HUES48 (cell line): ENCODE results near the gene OGFOD2.

ENCODE experiments used
- H3K27ac ChIP-seq: one replicate; pipeline ENCODE4 v1.7.0; 2013; ENCODE audit warnings: low read depth, low read length, inconsistent platforms
- H3K27me3 ChIP-seq: 2 replicates; pipeline ENCODE4 v1.6.1; 2013; ENCODE audit warnings: mild to moderate bottlenecking, low read length; ENCODE audit not compliant: control insufficient read depth, insufficient read depth
- H3K36me3 ChIP-seq: 2 replicates; pipeline ENCODE4 v1.6.1; 2013; ENCODE audit warnings: low read length; ENCODE audit not compliant: control insufficient read depth, insufficient read depth
- H3K4me1 ChIP-seq: 2 replicates; pipeline ENCODE4 v1.6.1; 2013; ENCODE audit warnings: mild to moderate bottlenecking, low read length; ENCODE audit not compliant: control insufficient read depth, insufficient read depth
- H3K4me3 ChIP-seq: 2 replicates; pipeline ENCODE4 v1.5.1; 2013; ENCODE audit warnings: mild to moderate bottlenecking, low read depth, low read length
- H3K9ac ChIP-seq: 2 replicates; pipeline ENCODE4 v1.6.1; 2013; ENCODE audit warnings: mild to moderate bottlenecking, low read depth, low read length, moderate library complexity
- H3K9me3 ChIP-seq: 2 replicates; pipeline ENCODE4 v1.6.1; 2013; ENCODE audit warnings: low read length; ENCODE audit not compliant: control insufficient read depth, insufficient read depth

OGFOD2 gene

GRCh38 chr12:122999196-122999946 is 24.3 kb downstream of the OGFOD2 start:
- Histone ChIP-seq H3K27ac (no peak overlapping the region), H3K27me3 (no peaks in the 10 kb centered on the region), H3K9ac (no peak overlapping the region), H3K4me3 (no peak overlapping the region), H3K36me3 (no peaks in the 10 kb centered on the region), H3K4me1 (no peaks in the 10 kb centered on the region), H3K9me3 (no peaks in the 10 kb centered on the region)

DNA sequence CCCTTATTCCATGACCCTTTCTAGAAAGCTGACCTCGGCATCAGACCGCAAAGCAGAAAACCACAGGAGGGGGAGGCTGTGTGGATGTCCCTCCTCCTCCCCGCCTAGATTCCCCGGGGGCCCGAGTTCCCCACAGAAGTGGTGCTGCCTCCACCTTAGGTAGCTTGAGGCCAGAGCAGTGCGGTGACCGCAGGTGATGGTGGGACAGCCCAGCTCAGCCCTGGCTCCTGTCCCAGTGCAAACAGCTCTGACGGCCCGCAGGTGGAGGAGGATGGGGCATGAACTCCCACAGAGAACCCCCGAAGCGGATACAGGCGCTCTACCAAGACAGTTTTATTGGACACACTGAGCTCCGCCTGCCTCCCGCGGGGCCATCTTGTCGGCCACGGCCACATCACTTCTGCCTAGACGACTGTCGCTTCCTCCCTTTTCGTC is 25.0 kb downstream of the OGFOD2 start:
- Histone ChIP-seq H3K36me3 (no peaks in the 10 kb centered on the region), H3K9me3 (no peaks in the 10 kb centered on the region), H3K27ac (no peak overlapping the region), H3K27me3 (no peaks in the 10 kb centered on the region), H3K4me3 (no peak overlapping the region), H3K4me1 (no peaks in the 10 kb centered on the region), H3K9ac (no peak overlapping the region)

- H3K36me3 ChIP-seq, result no peaks in the 10 kb centered on the region
- no peak overlapping the region for H3K4me3 ChIP-seq
- no peak overlapping the region for H3K9ac ChIP-seq
- H3K27ac ChIP-seq, result no peak overlapping the region
- H3K27me3 ChIP-seq, result no peaks in the 10 kb centered on the region
- no peaks in the 10 kb centered on the region for H3K4me1 ChIP-seq
- no peaks in the 10 kb centered on the region for H3K9me3 ChIP-seq
Measured at GRCh38 chr12:123000578-123000977, 25.5 kb downstream of the OGFOD2 start.

DNA sequence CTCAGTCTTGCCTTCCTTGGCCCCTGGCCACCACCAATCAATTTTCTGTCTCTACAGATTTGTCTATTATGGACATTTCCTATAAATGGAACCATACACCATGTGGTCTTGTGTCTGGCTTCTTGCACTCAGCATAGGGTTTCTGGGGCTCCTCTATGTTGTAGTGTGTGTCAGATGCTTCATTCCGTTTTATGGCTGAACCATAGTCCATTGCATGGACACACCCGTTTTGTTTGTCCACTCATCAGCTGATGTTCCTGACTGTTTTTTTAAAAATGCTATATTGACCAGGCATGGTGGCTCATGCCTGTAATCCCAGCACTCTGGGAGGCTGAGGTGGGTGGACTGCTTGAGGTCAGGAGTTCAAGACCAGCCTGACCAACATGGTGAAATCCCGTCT is 26.4 kb downstream of the OGFOD2 start:
- Histone ChIP-seq H3K4me3 (no peak overlapping the region), H3K36me3 (no peaks in the 10 kb centered on the region), H3K27me3 (no peaks in the 10 kb centered on the region), H3K9me3 (no peaks in the 10 kb centered on the region), H3K27ac (no peak overlapping the region), H3K9ac (no peak overlapping the region), H3K4me1 (no peaks in the 10 kb centered on the region)

DNA sequence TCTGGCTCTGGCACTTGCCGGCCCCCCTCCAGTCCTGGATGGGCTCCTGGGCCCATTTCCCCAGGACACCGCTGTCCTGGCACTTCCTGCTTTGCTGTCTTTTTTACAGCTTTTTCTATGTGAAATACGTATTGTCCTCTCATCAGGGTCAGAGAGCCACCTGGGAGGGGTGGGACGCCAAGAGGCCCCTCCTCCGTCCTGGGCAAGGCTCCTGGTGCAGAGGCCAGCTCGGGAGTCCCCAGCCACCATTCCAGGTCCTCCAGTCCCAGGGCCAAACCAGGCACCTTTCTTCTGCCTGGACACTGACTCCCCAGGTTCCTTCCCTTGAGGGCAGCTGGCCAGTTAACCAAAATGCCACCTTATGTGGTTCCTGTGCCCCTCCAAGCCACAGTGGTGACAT is 28.2 kb downstream of the OGFOD2 start:
- Histone ChIP-seq H3K27ac (no peak overlapping the region), H3K9me3 (no peaks in the 10 kb centered on the region), H3K4me1 (no peaks in the 10 kb centered on the region), H3K36me3 (no peaks in the 10 kb centered on the region), H3K4me3 (no peak overlapping the region), H3K9ac (no peak overlapping the region), H3K27me3 (no peaks in the 10 kb centered on the region)

- Histone ChIP-seq H3K9ac (no peak overlapping the region), H3K9me3 (no peaks in the 10 kb centered on the region), H3K4me3 (no peak overlapping the region), H3K27ac (no peak overlapping the region), H3K36me3 (no peaks in the 10 kb centered on the region), H3K4me1 (no peaks in the 10 kb centered on the region), H3K27me3 (no peaks in the 10 kb centered on the region)
Measured at GRCh38 chr12:123004287-123004686, 29.2 kb downstream of the OGFOD2 start.

DNA sequence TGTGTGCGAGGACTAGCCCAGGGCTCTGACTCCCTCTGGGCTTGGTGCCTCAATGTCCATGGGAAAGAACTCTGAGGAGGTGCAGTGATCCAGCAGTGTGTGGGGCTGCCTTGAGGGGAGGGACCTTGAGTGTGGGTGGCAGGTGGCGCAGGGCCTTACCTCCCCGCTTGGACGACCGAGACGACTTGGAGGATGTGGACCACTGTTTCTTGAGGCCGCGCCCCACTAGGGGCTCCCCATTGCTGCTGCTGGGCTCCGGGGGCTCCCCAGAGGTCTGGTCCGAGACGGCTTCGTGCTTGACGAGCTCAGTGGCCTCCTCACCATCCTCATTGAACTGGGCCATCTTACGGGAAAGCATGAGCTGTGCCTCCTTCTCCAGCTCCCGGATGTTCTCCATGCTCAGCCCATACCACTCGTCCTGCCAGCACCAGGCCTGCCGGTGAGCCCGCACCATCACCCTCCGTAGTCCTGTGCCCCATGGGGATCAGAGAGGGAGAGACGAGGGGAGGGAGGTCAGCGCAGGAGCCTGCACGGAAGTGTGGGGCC is 30.1 kb downstream of the OGFOD2 start:
- H3K27ac ChIP-seq, result no peak overlapping the region
- no peaks in the 10 kb centered on the region for H3K27me3 ChIP-seq

GRCh38 chr12:123006977-123007376 is 31.9 kb downstream of the OGFOD2 start:
- Histone ChIP-seq H3K4me3 (no peak overlapping the region), H3K27ac (no peak overlapping the region), H3K9me3 (no peaks in the 10 kb centered on the region), H3K36me3 (no peaks in the 10 kb centered on the region), H3K9ac (no peak overlapping the region), H3K4me1 (no peaks in the 10 kb centered on the region), H3K27me3 (no peaks in the 10 kb centered on the region)

More for the DNA sequence above, 30.1 kb downstream of the OGFOD2 start:
- H3K4me1 ChIP-seq, result no peaks in the 10 kb centered on the region
- H3K4me3 ChIP-seq, result no peak overlapping the region
- no peaks in the 10 kb centered on the region for H3K36me3 ChIP-seq
- no peak overlapping the region for H3K9ac ChIP-seq
- no peaks in the 10 kb centered on the region for H3K9me3 ChIP-seq

DNA sequence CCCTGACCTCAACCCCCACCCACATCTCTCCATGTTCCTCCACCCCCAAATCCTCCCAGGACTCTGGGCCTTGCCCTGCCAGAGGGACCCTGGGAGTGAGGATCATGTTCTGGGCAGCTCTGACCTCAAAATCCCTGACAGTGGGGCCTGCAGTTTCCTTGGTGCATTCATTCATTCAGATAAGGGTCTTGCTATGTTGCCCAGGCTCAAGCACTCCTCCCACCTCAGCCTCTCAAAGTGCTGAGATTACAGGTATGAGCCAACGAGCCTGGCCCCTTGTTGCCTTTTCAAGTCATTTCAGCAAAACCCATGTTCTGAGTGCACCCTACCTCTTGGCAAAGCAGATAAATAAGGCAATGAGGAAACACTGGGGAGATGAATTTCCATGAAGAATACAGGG is 35.1 kb downstream of the OGFOD2 start:
- Histone ChIP-seq H3K36me3 (no peaks in the 10 kb centered on the region), H3K4me3 (no peak overlapping the region), H3K9ac (no peak overlapping the region), H3K4me1 (no peaks in the 10 kb centered on the region), H3K27ac (no peak overlapping the region), H3K27me3 (no peaks in the 10 kb centered on the region), H3K9me3 (no peaks in the 10 kb centered on the region)

GRCh38 chr12:123010681-123011080 is 35.6 kb downstream of the OGFOD2 start:
- Histone ChIP-seq H3K9me3 (no peaks in the 10 kb centered on the region), H3K4me1 (no peaks in the 10 kb centered on the region), H3K27me3 (no peaks in the 10 kb centered on the region), H3K36me3 (no peaks in the 10 kb centered on the region), H3K27ac (no peak overlapping the region), H3K4me3 (no peak overlapping the region), H3K9ac (no peak overlapping the region)

DNA sequence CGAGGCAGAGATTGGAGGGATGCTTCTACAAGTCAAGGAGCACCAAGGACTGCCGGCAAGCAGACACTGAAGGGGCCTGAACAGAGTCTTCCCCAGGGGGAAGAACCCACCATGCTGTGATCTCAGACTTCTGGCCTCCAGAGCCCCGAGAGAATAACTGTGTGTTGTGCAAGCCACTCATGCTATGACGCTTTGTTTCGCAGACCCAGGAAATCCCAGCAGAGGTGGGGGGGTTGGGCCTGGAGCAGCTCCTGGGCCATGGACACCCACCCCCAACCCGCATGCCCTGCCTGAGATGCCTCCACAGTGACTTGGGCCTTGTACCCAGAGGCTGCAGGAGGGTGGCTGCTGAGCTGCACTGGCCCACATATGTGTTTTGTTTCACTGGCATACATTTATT is 36.7 kb downstream of the OGFOD2 start:
- H3K27me3 ChIP-seq, result no peaks in the 10 kb centered on the region
- H3K27ac ChIP-seq, result no peak overlapping the region
- no peak overlapping the region for H3K9ac ChIP-seq
- no peak overlapping the region for H3K4me3 ChIP-seq
- no peaks in the 10 kb centered on the region for H3K36me3 ChIP-seq
- no peaks in the 10 kb centered on the region for H3K9me3 ChIP-seq
- H3K4me1 ChIP-seq, result no peaks in the 10 kb centered on the region
